Measurements from ENCODE around the gene PDXK.

Gene PDXK

DNA sequence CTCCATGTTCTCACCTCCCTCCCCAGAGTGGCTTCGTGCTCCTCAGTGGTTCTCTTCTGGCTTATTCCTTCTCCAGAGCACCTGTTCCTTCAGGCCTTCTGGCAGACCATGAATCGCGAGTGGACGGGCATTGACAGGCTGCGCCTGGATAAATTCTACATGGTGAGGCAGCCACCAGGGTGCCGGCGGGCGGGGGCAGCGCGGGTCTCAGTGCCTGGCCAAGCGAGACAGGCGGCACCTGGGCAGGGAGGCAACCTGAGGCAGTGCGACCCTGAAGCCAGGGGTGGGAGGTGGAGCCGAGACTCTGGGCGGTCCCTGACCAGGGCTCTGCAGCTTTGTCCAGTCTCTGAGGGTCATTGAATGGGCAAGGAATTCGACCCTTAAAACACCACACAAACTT lies 74.3 kb downstream of the PDXK start:
- Histone ChIP-seq H3K9ac (ENCODE audit: low read length) (no peak overlapping the region), H3K4me1 (ENCODE audit: insufficient read depth, low read length, severe bottlenecking) (peaks cover 20% of the 10 kb centered on the region), H3K27ac (ENCODE audit: low read depth, low read length, poor library complexity, severe bottlenecking) (no peak overlapping the region), H3K9me3 (ENCODE audit: low read length) (no peaks in the 10 kb centered on the region), H3K36me3 (ENCODE audit: insufficient read depth, low read length) (peaks cover 78% of the 10 kb centered on the region), H3F3A (ENCODE audit: insufficient read depth, low read length) (no peaks in the 10 kb centered on the region), H3K79me2 (ENCODE audit: insufficient read depth, low read length) (peaks cover 21% of the 10 kb centered on the region), H3K4me2 (ENCODE audit: low read length) (no peak overlapping the region), H4K20me1 (ENCODE audit: insufficient read depth, low read length) (no peaks in the 10 kb centered on the region), H3K27me3 (ENCODE audit: insufficient read depth, low read length) (no peaks in the 10 kb centered on the region), H2AFZ (ENCODE audit: low read length) (no peak overlapping the region), H3K9me2 (ENCODE audit: low read depth, low read length) (no peaks in the 10 kb centered on the region), H3K4me3 (ENCODE audit: low read depth, low read length, poor library complexity, severe bottlenecking) (no peak overlapping the region)
- TF ChIP-seq CTCF (IDR thresholded peaks at IDR 0.05; ENCODE audit: low read length) (no peak), EZH2 (IDR thresholded peaks at IDR 0.05; ENCODE audit: borderline replicate concordance, low read length) (no peak)

DNA sequence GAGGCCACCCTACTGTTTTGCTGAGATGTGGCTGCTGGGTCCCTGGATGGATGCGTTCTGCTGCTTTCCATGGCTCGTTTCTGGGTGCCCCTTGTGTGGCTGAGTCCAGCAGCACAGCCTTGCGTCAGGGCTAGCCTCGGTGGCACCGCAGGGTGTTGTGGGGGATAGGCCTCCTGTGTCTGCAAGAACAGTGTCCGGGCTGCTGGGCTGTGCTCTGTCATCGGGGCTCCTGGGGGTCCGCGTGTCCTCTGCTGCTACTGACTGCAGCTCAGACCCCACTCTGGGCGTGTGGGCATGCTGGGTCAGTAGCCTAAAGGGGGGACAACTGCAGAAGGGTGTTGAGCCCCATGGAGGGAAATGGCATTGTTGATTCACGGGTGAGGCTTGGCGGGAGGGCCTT lies 75.4 kb downstream of the PDXK start:
- Histone ChIP-seq H3K9me2 (ENCODE audit: low read depth, low read length) (no peaks in the 10 kb centered on the region), H3K36me3 (ENCODE audit: insufficient read depth, low read length) (peaks cover 89% of the 10 kb centered on the region), H2AFZ (ENCODE audit: low read length) (no peak overlapping the region), H3K9ac (ENCODE audit: low read length) (no peak overlapping the region), H3K79me2 (ENCODE audit: insufficient read depth, low read length) (peaks cover 21% of the 10 kb centered on the region), H4K20me1 (ENCODE audit: insufficient read depth, low read length) (no peaks in the 10 kb centered on the region), H3K27ac (ENCODE audit: low read depth, low read length, poor library complexity, severe bottlenecking) (no peak overlapping the region), H3K9me3 (ENCODE audit: low read length) (no peaks in the 10 kb centered on the region), H3K4me2 (ENCODE audit: low read length) (no peak overlapping the region), H3F3A (ENCODE audit: insufficient read depth, low read length) (no peaks in the 10 kb centered on the region), H3K4me1 (ENCODE audit: insufficient read depth, low read length, severe bottlenecking) (peaks cover 14% of the 10 kb centered on the region), H3K27me3 (ENCODE audit: insufficient read depth, low read length) (no peaks in the 10 kb centered on the region), H3K4me3 (ENCODE audit: low read depth, low read length, poor library complexity, severe bottlenecking) (no peak overlapping the region)
- TF ChIP-seq EZH2 (IDR thresholded peaks at IDR 0.05; ENCODE audit: borderline replicate concordance, low read length): no peak
- TF ChIP-seq CTCF (IDR thresholded peaks at IDR 0.05; ENCODE audit: low read length): no peak

- no peak overlapping the region for H3K9ac ChIP-seq (ENCODE audit: low read length)
- H4K20me1 ChIP-seq (ENCODE audit: insufficient read depth, low read length): no peaks in the 10 kb centered on the region
- no peak for TF ChIP-seq EZH2 (IDR thresholded peaks at IDR 0.05; ENCODE audit: borderline replicate concordance, low read length)
- no peak for TF ChIP-seq CTCF (IDR thresholded peaks at IDR 0.05; ENCODE audit: low read length)
- no peak overlapping the region for H3K4me2 ChIP-seq (ENCODE audit: low read length)
- no peaks in the 10 kb centered on the region for H3K9me3 ChIP-seq (ENCODE audit: low read length)
- H3K36me3 ChIP-seq (ENCODE audit: insufficient read depth, low read length): peaks cover 93% of the 10 kb centered on the region
- no peaks in the 10 kb centered on the region for H3F3A ChIP-seq (ENCODE audit: insufficient read depth, low read length)
- H3K27me3 ChIP-seq (ENCODE audit: insufficient read depth, low read length): no peaks in the 10 kb centered on the region
- peaks cover 14% of the 10 kb centered on the region for H3K4me1 ChIP-seq (ENCODE audit: insufficient read depth, low read length, severe bottlenecking)
- no peaks in the 10 kb centered on the region for H3K9me2 ChIP-seq (ENCODE audit: low read depth, low read length)
- peaks cover 19% of the 10 kb centered on the region for H3K79me2 ChIP-seq (ENCODE audit: insufficient read depth, low read length)
- H3K4me3 ChIP-seq (ENCODE audit: low read depth, low read length, poor library complexity, severe bottlenecking): no peak overlapping the region
- no peak overlapping the region for H2AFZ ChIP-seq (ENCODE audit: low read length)
- no peak overlapping the region for H3K27ac ChIP-seq (ENCODE audit: low read depth, low read length, poor library complexity, severe bottlenecking)
These were observed 75.9 kb downstream of the PDXK start for GRCh38 chr21:43794857-43795256.
